HepG2 (cell line): Measurements from ENCODE around the gene TP53TG3F. TPM values are rescaled to one million over a fixed set of nuclear protein-coding genes. Genes with fewer than 3 reads are reported as not detected.
"Not testable (repeated sequence)": the region's sequence is repeated elsewhere in the genome, so short reads cannot be mapped to it uniquely, and the experiment has no call there.

Source experiments
- ATAC-seq: fragments of 200-7000 bp; cut with Tn5 transposase; 3 replicates; pipeline ENCODE4 v1.9.1; 2020; ENCODE audit warnings: mild to moderate bottlenecking, moderate library complexity
- Bru-seq: library from RNA; stranded (reverse); fragments of 400-500 nt; gene quantifications from one replicate; lab custom pipeline; 2021; lab: Mats Ljungman, UMichigan
- BruChase-seq, 2 experiments: library from RNA; stranded (reverse); fragments of 400-500 nt; gene quantifications; one replicate each; lab custom pipeline; 2021; lab: Mats Ljungman, UMichigan
- BruUV-seq: library from RNA; stranded (reverse); fragments of 400-500 nt; replicated peaks from 2 replicates; lab custom pipeline; 2021; lab: Mats Ljungman, UMichigan
- CTCF ChIA-PET: fragments of 300-600 bp; formaldehyde crosslinking; extraction: SDS; loops from one replicate; lab custom pipeline; 2021; ENCODE audit warnings: low total read pairs, inconsistent platforms, low intra/inter-chr PET ratio; lab: Yijun Ruan, JAX
- POLR2A ChIA-PET: fragments of 350-600 bp; sonication (Branson Sonifier 250); formaldehyde crosslinking; loops from one replicate; lab custom pipeline; 2020; ENCODE audit warnings: antibody characterized with exemption, inconsistent platforms; lab: Yijun Ruan, JAX
- DNase-seq: peaks from one replicate; pipeline ENCODE4 v3.0.0-alpha.2; 2015; ENCODE audit warnings: low spot score
- FAIRE-seq: peaks from 3 replicates; lab custom pipeline; 2011; peaks lifted over from hg19 to GRCh38; lab: Jason Lieb, UNC
- H2AFZ ChIP-seq: one replicate; pipeline ENCODE4 v1.6.1; 2011; ENCODE audit warnings: low read length, inconsistent platforms
- H3K27ac ChIP-seq: fragments of 300-600 bp; 3 replicates; pipeline ENCODE4 v1.8.0; 2011; ENCODE audit warnings: mixed run types, mild to moderate bottlenecking, mixed read lengths, low read length, inconsistent platforms; ENCODE audit not compliant: insufficient read depth; ENCODE audit errors: extremely low read length
- H3K27me3 ChIP-seq, 2 experiments: fragments of 200-600 bp in 1 of 2; 2 replicates in 1 of 2; 3 replicates in 1 of 2; pipeline versions ENCODE4 v1.6.0 to v1.8.0; 2011; ENCODE audit warnings: low read length in 2 of 2, mild to moderate bottlenecking in 2 of 2, moderate library complexity in 2 of 2, inconsistent platforms in 1 of 2; ENCODE audit not compliant: insufficient read depth in 2 of 2, control insufficient read depth in 1 of 2
- H3K36me3 ChIP-seq, 2 experiments: fragments of 200-600 bp in 1 of 2; replicated peaks in 1 of 2; 2 replicates in 1 of 2; 3 replicates in 1 of 2; pipeline versions ENCODE4 v1.5.1 to v1.8.0; 2011; ENCODE audit warnings: low read length in 2 of 2, inconsistent platforms in 1 of 2; ENCODE audit not compliant: insufficient read depth in 2 of 2, control insufficient read depth in 1 of 2
- H3K4me1 ChIP-seq: 2 replicates; pipeline ENCODE4 v1.5.1; 2012; ENCODE audit warnings: low read length, inconsistent platforms; ENCODE audit not compliant: insufficient read depth
- H3K4me2 ChIP-seq: 2 replicates; pipeline ENCODE4 v1.6.0; 2011; ENCODE audit warnings: low read depth, low read length, inconsistent platforms
- H3K4me3 ChIP-seq, 3 experiments: fragments of 200-600 bp in 1 of 3; sonication (generic), shearing (Covaris generic) in 1 of 3; replicated peaks in 1 of 3; 2 replicates each; pipeline ENCODE4 v1.5.1; 2011 to 2016; ENCODE audit warnings: low read length in 3 of 3, inconsistent platforms in 2 of 3, low read depth in 2 of 3, mild to moderate bottlenecking in 2 of 3, control low read depth in 1 of 3, mixed read lengths in 1 of 3; ENCODE audit not compliant: insufficient read depth in 1 of 3
- H3K79me2 ChIP-seq: one replicate; pipeline ENCODE4 v1.6.1; 2011; ENCODE audit warnings: low read length, inconsistent platforms; ENCODE audit not compliant: insufficient read depth
- H3K9ac ChIP-seq: 2 replicates; pipeline ENCODE4 v1.6.0; 2011; ENCODE audit warnings: mild to moderate bottlenecking, low read depth, low read length, inconsistent platforms; ENCODE audit not compliant: insufficient read depth
- H3K9me3 ChIP-seq: 2 replicates; pipeline ENCODE4 v1.5.1; 2012; ENCODE audit warnings: mild to moderate bottlenecking, low read length
- H4K20me1 ChIP-seq: 2 replicates; pipeline ENCODE4 v1.6.0; 2011; ENCODE audit warnings: inconsistent platforms, mild to moderate bottlenecking, low read length, moderate library complexity; ENCODE audit not compliant: insufficient read depth
- WGBS: methylation state at CpG from one replicate; pipeline ENCODE4 v1.1.6; 2017; ENCODE audit warnings: low lambda C conversion rate; 5-methylcytosine and 5-hydroxymethylcytosine counted together
- in situ Hi-C: cut with HindIII; loops from 2 replicates; pipeline ENCODE4 v1.10.0; 2017; ENCODE audit warnings: low pct_unique_long_range_greater_than_20kb; ENCODE audit not compliant: extremely low pct_ligation_motif_present
- intact Hi-C: fragments of 100-400 bp; cut with micrococcal nuclease; formaldehyde crosslinking; loops from one replicate; pipeline ENCODE4 v1.10.0; 2022; ENCODE audit not compliant: unreplicated experiment
- long read RNA-seq, 2 experiments: library from RNA in 1 of 2; library from polyadenylated mRNA in 1 of 2; stranded (forward) in 1 of 2; unstranded in 1 of 2; transcript quantifications; one replicate each; pipeline ENCODE4 v2.0.0, GENCODE V29; 2019 to 2022
- polyA minus RNA-seq, 3 experiments: library from RNA; depleted of rRNA, polyadenylated mRNA; stranded (reverse); fragments of >200 nt; gene quantifications; 2 replicates each; pipeline ENCODE4 v1.2.3, GENCODE V29; 2011; ENCODE audit warnings: low replicate concordance in 1 of 3
- polyA plus RNA-seq, 8 experiments: library from polyadenylated mRNA; depleted of rRNA in 3 of 8; stranded (reverse) in 7 of 8; unstranded in 1 of 8; fragments of >200 nt; fragmentation: Illumina TruSeq in 4 of 8; extraction: Trizol in 4 of 8; gene quantifications; 2 replicates each; pipeline versions ENCODE4 v1.2.1 to v1.2.3, GENCODE V29; 2011 to 2016; ENCODE audit warnings: low read depth in 4 of 8, missing spikeins in 1 of 8, mixed read lengths in 1 of 8; ENCODE audit not compliant: insufficient read depth in 1 of 8
- total RNA-seq, 5 experiments: library from RNA; depleted of rRNA; stranded (reverse); fragments of >200 nt; fragmentation: Illumina TruSeq; extraction: Trizol; gene quantifications; 2 replicates each; pipeline ENCODE4 v1.2.3, GENCODE V29; 2016; ENCODE audit warnings: low read depth in 1 of 5

Gene TP53TG3F
- total RNA-seq (2016; rRNA removed; fragmentation: Illumina TruSeq; extraction: Trizol), result not detected in 2 replicates
- not detected in 2 replicates for total RNA-seq (2016; cell fraction: cytosol; rRNA removed; fragmentation: Illumina TruSeq; extraction: Trizol; ENCODE audit: low read depth)
- not detected in 2 replicates for total RNA-seq (2016; cell fraction: insoluble cytoplasmic fraction; rRNA removed; fragmentation: Illumina TruSeq; extraction: Trizol)
- total RNA-seq (2016; cell fraction: membrane; rRNA removed; fragmentation: Illumina TruSeq; extraction: Trizol), result not detected in 2 replicates
- not detected in 2 replicates for total RNA-seq (2016; cell fraction: nucleus; rRNA removed; fragmentation: Illumina TruSeq; extraction: Trizol)
- not detected in 2 replicates for polyA plus RNA-seq (2011; rRNA removed)
- polyA plus RNA-seq (2011; cell fraction: cytosol; rRNA removed), result not detected in 2 replicates
- polyA plus RNA-seq (2011; cell fraction: nucleus; rRNA removed), result not detected in 2 replicates
- not detected in 2 replicates for polyA plus RNA-seq (2012)
- not detected in 2 replicates for polyA plus RNA-seq (2016; cell fraction: cytosol; fragmentation: Illumina TruSeq; extraction: Trizol; ENCODE audit: low read depth)
- polyA plus RNA-seq (2016; cell fraction: insoluble cytoplasmic fraction; fragmentation: Illumina TruSeq; extraction: Trizol; ENCODE audit: low read depth), result not detected in 2 replicates
- not detected in 2 replicates for polyA plus RNA-seq (2016; cell fraction: membrane; fragmentation: Illumina TruSeq; extraction: Trizol; ENCODE audit: low read depth)
- polyA plus RNA-seq (2016; cell fraction: nucleus; fragmentation: Illumina TruSeq; extraction: Trizol; ENCODE audit: insufficient read depth, low read depth), result not detected in 2 replicates
- polyA minus RNA-seq (2011; rRNA and poly(A)+ RNA removed; ENCODE audit: low replicate concordance), result not detected in 2 replicates
- polyA minus RNA-seq (2011; cell fraction: cytosol; rRNA and poly(A)+ RNA removed), result not detected in 2 replicates
- polyA minus RNA-seq (2011; cell fraction: nucleus; rRNA and poly(A)+ RNA removed), result not detected in 2 replicates
- Bru-seq, nascent RNA, result not detected
- not detected for BruChase-seq, experiment 1, labeled RNA remaining after a 6-hour chase
- BruChase-seq, experiment 2, labeled RNA remaining after a 2-hour chase, result not detected
- long read RNA-seq, experiment 1, result 0 reads
- long read RNA-seq, experiment 2, result 0 reads

DNA sequence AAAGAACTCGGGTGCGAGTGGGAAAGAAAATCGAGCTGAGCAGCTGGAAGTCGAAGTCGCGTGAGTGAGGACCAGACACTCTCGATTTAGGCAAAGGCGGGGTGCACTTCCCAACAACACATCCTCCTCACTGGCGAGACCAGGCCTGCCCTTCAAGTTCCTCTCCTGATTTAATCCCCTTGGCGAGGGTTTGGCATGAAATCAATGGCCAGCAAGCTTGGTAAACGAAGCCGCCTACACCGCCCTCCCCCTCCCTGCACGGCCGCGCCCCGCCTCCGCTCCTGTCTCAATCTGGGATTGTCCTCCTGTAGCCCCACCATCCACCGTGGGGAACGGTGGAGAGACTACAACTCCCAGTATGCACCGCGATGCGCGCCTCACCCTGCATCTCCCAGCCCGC is at the start of gene TP53TG3F:
Gene TP53TG3F (plus strand): TSS at position 301 of the 400 bp plus-strand sequence. CDS start 68 bp downstream, at position 369.
- H3K4me1 ChIP-seq, POLR2A ChIA-PET, CTCF ChIA-PET, H2AFZ ChIP-seq, in situ Hi-C loops, H3K27me3 ChIP-seq, BruUV-seq, H3K27ac ChIP-seq, H3K79me2 ChIP-seq, H3K4me2 ChIP-seq, H3K9ac ChIP-seq, ATAC-seq, H3K9me3 ChIP-seq, DNase-seq, FAIRE-seq, H3K4me3 ChIP-seq, intact Hi-C loops, H3K36me3 ChIP-seq, H4K20me1 ChIP-seq: not testable (repeated sequence)
- WGBS, result no CpG with 5 or more reads among the region's 25 CpGs

- H3K4me2 ChIP-seq, DNase-seq, CTCF ChIA-PET, FAIRE-seq, H2AFZ ChIP-seq, H4K20me1 ChIP-seq, H3K9me3 ChIP-seq, H3K27me3 ChIP-seq, POLR2A ChIA-PET, H3K4me1 ChIP-seq, intact Hi-C loops, H3K4me3 ChIP-seq, H3K79me2 ChIP-seq, H3K36me3 ChIP-seq, ATAC-seq, H3K9ac ChIP-seq, BruUV-seq, H3K27ac ChIP-seq, in situ Hi-C loops: not testable (repeated sequence)
- no CpG with 5 or more reads among the region's 2 CpGs for WGBS
Measured at GRCh38 chr16:33491611-33492010, 32.2 kb downstream of the TP53TG3F start.

DNA sequence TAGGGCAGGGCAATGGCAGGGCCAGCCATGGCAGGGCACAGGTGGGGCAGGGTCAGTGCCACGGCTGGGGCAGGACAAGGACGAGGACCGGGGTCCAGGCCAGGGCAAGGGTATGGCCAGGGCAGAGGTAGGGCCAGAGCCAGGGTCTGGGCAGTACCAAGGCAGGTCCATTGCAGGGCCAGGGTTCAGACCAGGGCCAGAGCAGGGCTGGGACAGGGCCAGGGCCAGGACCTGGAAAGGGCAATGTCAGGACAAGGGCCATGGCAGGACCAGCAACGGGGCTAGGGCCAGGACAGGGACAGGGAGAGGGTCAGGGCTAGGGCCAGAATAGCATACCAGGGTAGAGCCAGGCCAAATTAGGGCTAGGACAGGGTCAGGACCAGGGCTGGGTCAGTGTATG is 47.8 kb downstream of the TP53TG3F start:
- BruUV-seq, FAIRE-seq, H3K27ac ChIP-seq, intact Hi-C loops, H3K27me3 ChIP-seq, H2AFZ ChIP-seq, CTCF ChIA-PET, ATAC-seq, H4K20me1 ChIP-seq, in situ Hi-C loops, H3K4me2 ChIP-seq, H3K4me3 ChIP-seq, H3K4me1 ChIP-seq, DNase-seq, H3K9ac ChIP-seq, H3K9me3 ChIP-seq, H3K79me2 ChIP-seq, H3K36me3 ChIP-seq, POLR2A ChIA-PET: not testable (repeated sequence)
- WGBS, result 6% methylated on average over 3 of the region's 4 CpGs

GRCh38 chr16:33509070-33509469 is 49.7 kb downstream of the TP53TG3F start:
- H4K20me1 ChIP-seq, H3K36me3 ChIP-seq, H3K9ac ChIP-seq, intact Hi-C loops, H3K27ac ChIP-seq, BruUV-seq, in situ Hi-C loops, H3K4me1 ChIP-seq, POLR2A ChIA-PET, H2AFZ ChIP-seq, ATAC-seq, H3K4me2 ChIP-seq, H3K4me3 ChIP-seq, H3K27me3 ChIP-seq, FAIRE-seq, CTCF ChIA-PET, H3K9me3 ChIP-seq, DNase-seq, H3K79me2 ChIP-seq: not testable (repeated sequence)
- WGBS, result no CpG with 5 or more reads among the region's 4 CpGs
